Ammon's horn (tissue), 1 donor: ENCODE data around the gene RAB27B.
"Not testable (repeated sequence)": the region's sequence is repeated elsewhere in the genome, so short reads cannot be mapped to it uniquely, and the experiment has no call there.

ENCODE experiments used
- DNase-seq: peaks from one replicate; pipeline ENCODE4 v3.0.0-alpha.2; 2016; ENCODE audit warnings: low spot score

Gene RAB27B

GRCh38 chr18:54815086-54815485 lies 13.2 kb upstream of the RAB27B start:
- no peak for DNase-seq

GRCh38 chr18:54820785-54821275 lies 7.4 kb upstream of the RAB27B start:
- not testable (repeated sequence) for DNase-seq

GRCh38 chr18:54822872-54823845 lies 5.1 kb upstream of the RAB27B start:
- no peak for DNase-seq

- DNase-seq = no peak
These were observed 3.5 kb upstream of the RAB27B start for GRCh38 chr18:54824761-54825160.

- peak; percentile 21 for DNase-seq
These were observed 2.5 kb upstream of the RAB27B start for GRCh38 chr18:54825601-54826344.

- no peak for DNase-seq
These were observed 709 bp downstream of the RAB27B start for GRCh38 chr18:54828986-54829385.

GRCh38 chr18:54829856-54830255 lies 1.6 kb downstream of the RAB27B start:
- DNase-seq = no peak

GRCh38 chr18:54830260-54830659 lies 2.0 kb downstream of the RAB27B start:
- no peak for DNase-seq

- DNase-seq = no peak
These were observed 2.6 kb downstream of the RAB27B start for GRCh38 chr18:54830866-54831265.

- no peak for DNase-seq
These were observed 7.7 kb downstream of the RAB27B start for GRCh38 chr18:54835944-54836343.

- no peak for DNase-seq
These were observed 15.0 kb downstream of the RAB27B start for GRCh38 chr18:54843314-54843713.

- no peak for DNase-seq
These were observed 17.5 kb downstream of the RAB27B start for GRCh38 chr18:54845787-54846186.

- no peak for DNase-seq
These were observed 19.8 kb downstream of the RAB27B start for GRCh38 chr18:54848121-54848520.

GRCh38 chr18:54849683-54850082 lies 21.4 kb downstream of the RAB27B start:
- no peak for DNase-seq

GRCh38 chr18:54850598-54850997 lies 22.3 kb downstream of the RAB27B start:
- no peak for DNase-seq

GRCh38 chr18:54852780-54853675 lies 24.8 kb downstream of the RAB27B start:
- DNase-seq = no peak

GRCh38 chr18:54855050-54855449 lies 26.8 kb downstream of the RAB27B start:
- DNase-seq = not testable (repeated sequence)

- no peak for DNase-seq
These were observed 27.9 kb downstream of the RAB27B start for GRCh38 chr18:54856105-54856646.

- DNase-seq = no peak
These were observed 29.2 kb downstream of the RAB27B start for GRCh38 chr18:54857499-54857898.

- no peak for DNase-seq
These were observed 31.6 kb downstream of the RAB27B start for GRCh38 chr18:54859667-54860421.

GRCh38 chr18:54860941-54861340 lies 32.7 kb downstream of the RAB27B start:
- no peak for DNase-seq
